ENCODE results near the gene TOLLIP. TPM values are rescaled to one million over a fixed set of nuclear protein-coding genes. Genes with fewer than 3 reads are reported as not detected.
A peak's percentile ranks its signal among the peaks of the same experiment; 100 is the strongest.

TOLLIP gene
- total and polyA plus RNA-seq, 9 of the 15 experiments (the other 6 are each of a cell fraction or from before 2014, with no cell fraction given) = 0.23 to 22.8 (median 7.1) TPM

DNA sequence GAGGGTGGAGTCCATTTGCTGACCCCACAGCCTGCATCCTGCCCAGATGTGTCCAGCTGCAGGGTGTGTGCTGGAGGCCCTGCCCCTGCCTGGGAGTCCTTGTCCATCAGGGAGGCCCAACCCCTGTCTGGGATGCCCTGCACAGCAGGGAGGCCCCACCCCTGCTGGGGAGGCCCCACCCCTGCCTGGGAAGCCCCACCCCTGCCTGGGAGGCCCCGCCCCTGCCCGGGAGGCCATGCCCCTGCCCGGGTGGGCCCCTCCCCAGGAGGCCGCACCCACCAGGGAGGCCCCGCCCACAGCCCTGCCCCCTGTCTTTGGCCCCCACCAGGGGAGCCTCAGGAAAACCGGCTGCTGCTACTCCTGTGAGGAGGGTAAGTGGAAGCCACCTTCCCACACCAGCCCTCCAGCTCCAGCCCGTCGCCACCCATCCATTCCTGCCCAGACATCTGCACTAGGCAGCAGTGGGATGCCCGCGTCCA is 49.4 kb downstream of the TOLLIP start (continued):
- TF ChIP-seq, protein P1, sequence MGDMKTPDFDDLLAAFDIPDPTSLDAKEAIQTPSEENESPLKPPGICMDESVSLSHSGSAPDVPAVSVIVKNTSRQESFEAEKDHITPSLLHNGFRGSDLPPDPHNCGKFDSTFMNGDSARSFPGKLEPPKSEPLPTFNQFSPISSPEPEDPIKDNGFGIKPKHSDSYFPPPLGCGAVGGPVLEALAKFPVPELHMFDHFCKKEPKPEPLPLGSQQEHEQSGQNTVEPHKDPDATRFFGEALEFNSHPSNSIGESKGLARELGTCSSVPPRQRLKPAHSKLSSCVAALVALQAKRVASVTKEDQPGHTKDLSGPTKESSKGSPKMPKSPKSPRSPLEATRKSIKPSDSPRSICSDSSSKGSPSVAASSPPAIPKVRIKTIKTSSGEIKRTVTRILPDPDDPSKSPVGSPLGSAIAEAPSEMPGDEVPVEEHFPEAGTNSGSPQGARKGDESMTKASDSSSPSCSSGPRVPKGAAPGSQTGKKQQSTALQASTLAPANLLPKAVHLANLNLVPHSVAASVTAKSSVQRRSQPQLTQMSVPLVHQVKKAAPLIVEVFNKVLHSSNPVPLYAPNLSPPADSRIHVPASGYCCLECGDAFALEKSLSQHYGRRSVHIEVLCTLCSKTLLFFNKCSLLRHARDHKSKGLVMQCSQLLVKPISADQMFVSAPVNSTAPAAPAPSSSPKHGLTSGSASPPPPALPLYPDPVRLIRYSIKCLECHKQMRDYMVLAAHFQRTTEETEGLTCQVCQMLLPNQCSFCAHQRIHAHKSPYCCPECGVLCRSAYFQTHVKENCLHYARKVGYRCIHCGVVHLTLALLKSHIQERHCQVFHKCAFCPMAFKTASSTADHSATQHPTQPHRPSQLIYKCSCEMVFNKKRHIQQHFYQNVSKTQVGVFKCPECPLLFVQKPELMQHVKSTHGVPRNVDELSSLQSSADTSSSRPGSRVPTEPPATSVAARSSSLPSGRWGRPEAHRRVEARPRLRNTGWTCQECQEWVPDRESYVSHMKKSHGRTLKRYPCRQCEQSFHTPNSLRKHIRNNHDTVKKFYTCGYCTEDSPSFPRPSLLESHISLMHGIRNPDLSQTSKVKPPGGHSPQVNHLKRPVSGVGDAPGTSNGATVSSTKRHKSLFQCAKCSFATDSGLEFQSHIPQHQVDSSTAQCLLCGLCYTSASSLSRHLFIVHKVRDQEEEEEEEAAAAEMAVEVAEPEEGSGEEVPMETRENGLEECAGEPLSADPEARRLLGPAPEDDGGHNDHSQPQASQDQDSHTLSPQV (IDR thresholded peaks at IDR 0.05) = no peak
- TF ChIP-seq, protein P2, sequence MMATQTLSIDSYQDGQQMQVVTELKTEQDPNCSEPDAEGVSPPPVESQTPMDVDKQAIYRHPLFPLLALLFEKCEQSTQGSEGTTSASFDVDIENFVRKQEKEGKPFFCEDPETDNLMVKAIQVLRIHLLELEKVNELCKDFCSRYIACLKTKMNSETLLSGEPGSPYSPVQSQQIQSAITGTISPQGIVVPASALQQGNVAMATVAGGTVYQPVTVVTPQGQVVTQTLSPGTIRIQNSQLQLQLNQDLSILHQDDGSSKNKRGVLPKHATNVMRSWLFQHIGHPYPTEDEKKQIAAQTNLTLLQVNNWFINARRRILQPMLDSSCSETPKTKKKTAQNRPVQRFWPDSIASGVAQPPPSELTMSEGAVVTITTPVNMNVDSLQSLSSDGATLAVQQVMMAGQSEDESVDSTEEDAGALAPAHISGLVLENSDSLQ (IDR thresholded peaks at IDR 0.05) = peak; percentile 74
- TF ChIP-seq, protein P3, sequence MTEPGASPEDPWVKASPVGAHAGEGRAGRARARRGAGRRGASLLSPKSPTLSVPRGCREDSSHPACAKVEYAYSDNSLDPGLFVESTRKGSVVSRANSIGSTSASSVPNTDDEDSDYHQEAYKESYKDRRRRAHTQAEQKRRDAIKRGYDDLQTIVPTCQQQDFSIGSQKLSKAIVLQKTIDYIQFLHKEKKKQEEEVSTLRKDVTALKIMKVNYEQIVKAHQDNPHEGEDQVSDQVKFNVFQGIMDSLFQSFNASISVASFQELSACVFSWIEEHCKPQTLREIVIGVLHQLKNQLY (CRISPR knock-in tag; conservative IDR thresholded peaks at IDR 0.05) = no peak
- TF ChIP-seq SP1 (CRISPR knock-in tag; IDR thresholded peaks at IDR 0.05) (peak; percentile 25; the same call in 1 of the 2 replicates), ZBTB7A (IDR thresholded peaks at IDR 0.05; ENCODE audit: borderline replicate concordance, control insufficient read depth, low read depth, low read length) (peak; percentile 65; the same call in 1 of the 2 replicates), MAZ (CRISPR knock-in tag; conservative IDR thresholded peaks at IDR 0.05 in 1 of 2, IDR thresholded peaks at IDR 0.05 in 1 of 2) (peak in 1 of 2 experiments; percentile 83; a peak in 2 of 4 replicates)

All from K562 (cell line).